Stimulated activated naive CD8-positive, alpha-beta T cell treated with anti-CD3 and anti-CD28 coated beads, Interleukin-15, Interleukin-2, amounts not matched to agents 100 ng/mL and 50 ng/mL, for 24 hours (primary cell): Measurements from ENCODE around the gene PGPEP1.

Experiments used
- H3K27ac Mint-ChIP-seq: one replicate; pipeline ENCODE4 v1.8.0; 2021; ENCODE audit warnings: mild to moderate bottlenecking, mixed read lengths
- H3K27me3 Mint-ChIP-seq: one replicate; pipeline ENCODE4 v1.8.0; 2021; ENCODE audit warnings: mixed read lengths
- H3K36me3 Mint-ChIP-seq: one replicate; pipeline ENCODE4 v1.8.0; 2021; ENCODE audit warnings: low read depth, mixed read lengths
- H3K4me1 Mint-ChIP-seq: one replicate; pipeline ENCODE4 v1.8.0; 2021; ENCODE audit warnings: low read depth, mixed read lengths
- H3K4me3 Mint-ChIP-seq: one replicate; pipeline ENCODE4 v1.8.0; 2021; ENCODE audit warnings: mild to moderate bottlenecking, mixed read lengths
- H3K9me3 Mint-ChIP-seq: one replicate; pipeline ENCODE4 v1.8.0; 2021; ENCODE audit warnings: mixed read lengths

Gene PGPEP1

GRCh38 chr19:18384775-18385174, 44.4 kb downstream of the PGPEP1 start:
- Mint-ChIP-seq H3K27me3 (peaks cover 46% of the 10 kb centered on the region), H3K27ac (no peak overlapping the region), H3K4me1 (peaks cover 10% of the 10 kb centered on the region), H3K9me3 (no peaks in the 10 kb centered on the region), H3K4me3 (no peak overlapping the region), H3K36me3 (no peaks in the 10 kb centered on the region)

- H3K27ac Mint-ChIP-seq = no peak overlapping the region
- no peak overlapping the region for H3K4me3 Mint-ChIP-seq
- peaks cover 10% of the 10 kb centered on the region for H3K4me1 Mint-ChIP-seq
- no peaks in the 10 kb centered on the region for H3K36me3 Mint-ChIP-seq
- no peaks in the 10 kb centered on the region for H3K9me3 Mint-ChIP-seq
- H3K27me3 Mint-ChIP-seq = peaks cover 50% of the 10 kb centered on the region
Observed at GRCh38 chr19:18385359-18385674, 44.9 kb downstream of the PGPEP1 start.

GRCh38 chr19:18385675-18386542, 45.5 kb downstream of the PGPEP1 start, which contains the start of gene GDF15:
GDF15 (plus strand) TSS chr19:18386158; CDS start chr19:18386190, 32 bp downstream.
- H3K4me1 Mint-ChIP-seq = peaks cover 10% of the 10 kb centered on the region
- peaks cover 54% of the 10 kb centered on the region for H3K27me3 Mint-ChIP-seq
- H3K4me3 Mint-ChIP-seq = no peak within 1 kb of the TSS
- H3K9me3 Mint-ChIP-seq = no peaks in the 10 kb centered on the region
- H3K36me3 Mint-ChIP-seq = no peaks in the 10 kb centered on the region
- H3K27ac Mint-ChIP-seq = no peak within 1 kb of the TSS

- Mint-ChIP-seq H3K27me3 (peaks cover 54% of the 10 kb centered on the region), H3K36me3 (no peaks in the 10 kb centered on the region), H3K4me1 (peaks cover 10% of the 10 kb centered on the region), H3K27ac (no peak overlapping the region), H3K4me3 (no peak overlapping the region), H3K9me3 (no peaks in the 10 kb centered on the region)
Observed at GRCh38 chr19:18386543-18387271, 46.3 kb downstream of the PGPEP1 start.

DNA sequence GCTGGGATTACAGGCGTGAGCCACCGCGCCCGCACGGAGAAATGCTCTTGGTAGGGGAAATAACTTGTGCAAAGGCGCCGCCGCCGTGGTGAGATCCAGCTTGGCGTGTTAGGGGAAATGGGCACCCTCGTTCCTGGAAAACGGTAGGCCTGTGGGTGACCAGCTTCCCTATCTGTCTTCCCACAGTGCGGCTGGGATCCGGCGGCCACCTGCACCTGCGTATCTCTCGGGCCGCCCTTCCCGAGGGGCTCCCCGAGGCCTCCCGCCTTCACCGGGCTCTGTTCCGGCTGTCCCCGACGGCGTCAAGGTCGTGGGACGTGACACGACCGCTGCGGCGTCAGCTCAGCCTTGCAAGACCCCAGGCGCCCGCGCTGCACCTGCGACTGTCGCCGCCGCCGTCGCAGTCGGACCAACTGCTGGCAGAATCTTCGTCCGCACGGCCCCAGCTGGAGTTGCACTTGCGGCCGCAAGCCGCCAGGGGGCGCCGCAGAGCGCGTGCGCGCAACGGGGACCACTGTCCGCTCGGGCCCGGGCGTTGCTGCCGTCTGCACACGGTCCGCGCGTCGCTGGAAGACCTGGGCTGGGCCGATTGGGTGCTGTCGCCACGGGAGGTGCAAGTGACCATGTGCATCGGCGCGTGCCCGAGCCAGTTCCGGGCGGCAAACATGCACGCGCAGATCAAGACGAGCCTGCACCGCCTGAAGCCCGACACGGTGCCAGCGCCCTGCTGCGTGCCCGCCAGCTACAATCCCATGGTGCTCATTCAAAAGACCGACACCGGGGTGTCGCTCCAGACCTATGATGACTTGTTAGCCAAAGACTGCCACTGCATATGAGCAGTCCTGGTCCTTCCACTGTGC, 47.9 kb downstream of the PGPEP1 start:
- peaks cover 10% of the 10 kb centered on the region for H3K4me1 Mint-ChIP-seq
- H3K36me3 Mint-ChIP-seq = no peaks in the 10 kb centered on the region
- H3K27me3 Mint-ChIP-seq = peaks cover 54% of the 10 kb centered on the region
- no peaks in the 10 kb centered on the region for H3K9me3 Mint-ChIP-seq
- H3K4me3 Mint-ChIP-seq = peak overlapping the region; percentile 69
- no peak overlapping the region for H3K27ac Mint-ChIP-seq

GRCh38 chr19:18388960-18389725, 48.7 kb downstream of the PGPEP1 start:
- H3K27me3 Mint-ChIP-seq = peaks cover 54% of the 10 kb centered on the region
- no peaks in the 10 kb centered on the region for H3K36me3 Mint-ChIP-seq
- no peak overlapping the region for H3K4me3 Mint-ChIP-seq
- no peak overlapping the region for H3K27ac Mint-ChIP-seq
- no peaks in the 10 kb centered on the region for H3K9me3 Mint-ChIP-seq
- peaks cover 10% of the 10 kb centered on the region for H3K4me1 Mint-ChIP-seq

DNA sequence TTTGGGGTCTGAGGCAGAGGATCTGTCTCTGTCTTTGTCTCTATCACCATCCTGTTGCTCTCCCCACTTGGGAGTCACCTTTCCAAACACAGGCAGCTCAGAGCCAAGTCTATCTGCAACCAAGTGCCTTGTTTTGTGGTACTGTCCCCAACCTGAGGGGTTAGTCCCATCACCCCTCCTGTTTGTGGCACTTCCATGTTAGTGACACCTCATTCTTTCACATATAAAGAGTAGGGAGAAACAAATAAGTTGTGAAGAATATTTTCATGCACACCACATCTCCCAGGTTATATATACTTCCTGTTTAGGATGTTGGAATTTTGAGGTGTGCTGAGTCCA, 49.3 kb downstream of the PGPEP1 start:
- Mint-ChIP-seq H3K4me1 (peaks cover 10% of the 10 kb centered on the region), H3K27me3 (peaks cover 50% of the 10 kb centered on the region), H3K36me3 (no peaks in the 10 kb centered on the region), H3K27ac (no peak overlapping the region), H3K4me3 (no peak overlapping the region), H3K9me3 (no peaks in the 10 kb centered on the region)

- Mint-ChIP-seq H3K9me3 (no peaks in the 10 kb centered on the region), H3K27me3 (peaks cover 44% of the 10 kb centered on the region), H3K36me3 (no peaks in the 10 kb centered on the region), H3K4me1 (peaks cover 10% of the 10 kb centered on the region), H3K27ac (no peak overlapping the region), H3K4me3 (no peak overlapping the region)
Observed at GRCh38 chr19:18390065-18390907, 49.9 kb downstream of the PGPEP1 start.

GRCh38 chr19:18391509-18392075, 51.2 kb downstream of the PGPEP1 start:
- no peak overlapping the region for H3K4me3 Mint-ChIP-seq

DNA sequence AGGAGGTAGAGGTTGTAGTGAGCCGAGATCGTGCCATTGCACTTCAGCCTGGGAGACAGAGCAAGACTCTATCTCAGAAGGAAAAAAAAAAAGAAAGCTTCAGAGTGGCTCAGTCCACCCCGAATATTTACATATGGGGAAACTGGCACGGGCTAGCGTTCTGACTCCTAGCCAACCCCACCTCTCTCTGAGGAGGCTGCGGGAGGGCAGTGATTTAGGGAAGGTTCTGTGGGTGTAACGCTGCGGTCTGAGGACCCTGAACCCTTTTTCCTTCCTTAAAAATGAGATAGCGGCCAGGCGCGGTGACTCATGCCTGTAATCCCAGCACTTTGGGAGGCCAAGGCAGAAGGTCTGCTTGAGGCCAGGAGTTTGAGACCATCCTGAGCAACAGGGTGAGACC, 52.0 kb downstream of the PGPEP1 start:
- peaks cover 26% of the 10 kb centered on the region for H3K27me3 Mint-ChIP-seq

More at GRCh38 chr19:18391509-18392075, 51.2 kb downstream of the PGPEP1 start:
- no peaks in the 10 kb centered on the region for H3K9me3 Mint-ChIP-seq
- peaks cover 10% of the 10 kb centered on the region for H3K4me1 Mint-ChIP-seq
- H3K27ac Mint-ChIP-seq = no peak overlapping the region
- peaks cover 33% of the 10 kb centered on the region for H3K27me3 Mint-ChIP-seq
- no peaks in the 10 kb centered on the region for H3K36me3 Mint-ChIP-seq

GRCh38 chr19:18392926-18393325, 52.5 kb downstream of the PGPEP1 start:
- peaks cover 24% of the 10 kb centered on the region for H3K27me3 Mint-ChIP-seq
- no peaks in the 10 kb centered on the region for H3K9me3 Mint-ChIP-seq
- H3K4me3 Mint-ChIP-seq = no peak overlapping the region
- H3K27ac Mint-ChIP-seq = no peak overlapping the region
- peaks cover 7% of the 10 kb centered on the region for H3K4me1 Mint-ChIP-seq
- H3K36me3 Mint-ChIP-seq = no peaks in the 10 kb centered on the region

More for the DNA sequence above, 52.0 kb downstream of the PGPEP1 start:
- Mint-ChIP-seq H3K27ac (no peak overlapping the region), H3K4me1 (peaks cover 9% of the 10 kb centered on the region), H3K36me3 (no peaks in the 10 kb centered on the region), H3K9me3 (no peaks in the 10 kb centered on the region), H3K4me3 (no peak overlapping the region)

DNA sequence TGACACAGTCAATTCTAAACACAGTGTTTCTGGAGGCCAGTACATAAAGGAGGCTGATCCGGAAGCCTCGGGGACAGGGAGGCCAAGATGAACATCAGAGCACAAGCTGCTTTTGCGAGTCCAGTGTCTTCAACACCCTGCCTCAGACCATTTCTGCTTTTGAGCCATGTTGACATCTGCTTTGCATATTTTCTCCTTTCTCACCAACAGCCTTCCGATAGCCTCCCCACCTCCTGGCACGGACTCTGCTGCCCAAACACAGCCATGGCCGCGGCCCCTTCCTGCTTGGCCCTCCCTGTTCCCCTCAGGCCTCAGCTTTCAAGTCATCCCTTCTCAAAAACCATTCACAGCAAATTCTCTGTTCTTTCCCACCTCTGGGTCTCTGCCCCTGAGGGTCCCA, 53.4 kb downstream of the PGPEP1 start:
- H3K4me3 Mint-ChIP-seq = no peak overlapping the region
- H3K9me3 Mint-ChIP-seq = no peaks in the 10 kb centered on the region
- no peaks in the 10 kb centered on the region for H3K36me3 Mint-ChIP-seq
- H3K27ac Mint-ChIP-seq = no peak overlapping the region
- peaks cover 4% of the 10 kb centered on the region for H3K4me1 Mint-ChIP-seq
- H3K27me3 Mint-ChIP-seq = peaks cover 27% of the 10 kb centered on the region

- peaks cover 7% of the 10 kb centered on the region for H3K4me1 Mint-ChIP-seq
- no peak overlapping the region for H3K27ac Mint-ChIP-seq
- H3K36me3 Mint-ChIP-seq = no peaks in the 10 kb centered on the region
- no peaks in the 10 kb centered on the region for H3K9me3 Mint-ChIP-seq
- H3K4me3 Mint-ChIP-seq = no peak overlapping the region
- peaks cover 10% of the 10 kb centered on the region for H3K27me3 Mint-ChIP-seq
Observed at GRCh38 chr19:18396471-18397241, 56.3 kb downstream of the PGPEP1 start.
